Measurements from ENCODE around the gene MORF4L2. TPM values are rescaled to one million over a fixed set of nuclear protein-coding genes. Genes with fewer than 3 reads are reported as not detected.
"Not testable (repeated sequence)": the region's sequence is repeated elsewhere in the genome, so short reads cannot be mapped to it uniquely, and the experiment has no call there.

MORF4L2 gene
- total RNA-seq, 4 donors from 2014 or later, result 299 to 400 (median 353) TPM

- H3K4me1 ChIP-seq, result no peaks in the 10 kb centered on the region
- no peaks in the 10 kb centered on the region for H3K36me3 ChIP-seq
- H3K27ac ChIP-seq (replicated peaks in 1 of 4), result no peak overlapping the region
- TF ChIP-seq POLR2A (IDR thresholded peaks at IDR 0.05; ENCODE audit: low read depth), result no peak
- no peak for TF ChIP-seq EP300 (IDR thresholded peaks at IDR 0.05)
- no peak for TF ChIP-seq POLR2AphosphoS5 (IDR thresholded peaks at IDR 0.05)
- TF ChIP-seq CTCF (IDR thresholded peaks at IDR 0.05), result no peak
- H3K9me3 ChIP-seq, result no peaks in the 10 kb centered on the region
- no peak for DNase-seq (ENCODE audit: extremely low spot score)
- intact Hi-C loops (cut with DNase I), result no loop called here
- no peak overlapping the region for H3K4me3 ChIP-seq
- WGBS, result 61% methylated on average over 5 of the region's 5 CpGs
- peaks cover 0 to 5% (median 0%) of the 10 kb centered on the region in 4 donors for H3K27me3 ChIP-seq
Observed at GRCh38 chrX:103658681-103659433, 27.6 kb downstream of the MORF4L2 start.

- H3K4me1 ChIP-seq; H3K4me3 ChIP-seq; DNase-seq (ENCODE audit: extremely low spot score); H3K27me3 ChIP-seq; H3K9me3 ChIP-seq; H3K27ac ChIP-seq (replicated peaks in 1 of 4); H3K36me3 ChIP-seq; intact Hi-C loops (cut with DNase I): not testable (repeated sequence)
- 86% methylated on average over 2 of the region's 2 CpGs for WGBS
Observed at GRCh38 chrX:103657066-103657465, 29.4 kb downstream of the MORF4L2 start.

- TF ChIP-seq CTCF (IDR thresholded peaks at IDR 0.05) (no peak), POLR2A (IDR thresholded peaks at IDR 0.05; ENCODE audit: low read depth) (no peak), POLR2AphosphoS5 (IDR thresholded peaks at IDR 0.05) (no peak), EP300 (IDR thresholded peaks at IDR 0.05) (no peak)
- Histone ChIP-seq H3K4me1 (no peaks in the 10 kb centered on the region), H3K9me3 (no peaks in the 10 kb centered on the region), H3K36me3 (no peaks in the 10 kb centered on the region), H3K27ac (replicated peaks in 1 of 4) (no peak overlapping the region), H3K4me3 (no peak overlapping the region), H3K27me3 (peaks cover 0 to 5% (median 0%) of the 10 kb centered on the region in 4 donors)
- 30% methylated on average over 3 of the region's 3 CpGs for WGBS
- no peak for DNase-seq (ENCODE audit: extremely low spot score)
- intact Hi-C loops (cut with DNase I), result no loop called here
Observed at GRCh38 chrX:103656617-103657016, 29.9 kb downstream of the MORF4L2 start.

- H3K27ac ChIP-seq (replicated peaks in 1 of 4); H3K4me3 ChIP-seq; intact Hi-C loops (cut with DNase I); H3K4me1 ChIP-seq; H3K27me3 ChIP-seq; H3K9me3 ChIP-seq; DNase-seq (ENCODE audit: extremely low spot score); H3K36me3 ChIP-seq: not testable (repeated sequence)
- WGBS, result 82% methylated on average over 7 of the region's 7 CpGs
Observed at GRCh38 chrX:103655230-103656000, 31.1 kb downstream of the MORF4L2 start.

GRCh38 chrX:103651151-103651773, 35.2 kb downstream of the MORF4L2 start:
- no peak for DNase-seq (ENCODE audit: extremely low spot score)
- WGBS, result 81% methylated on average over 2 of the region's 2 CpGs
- Histone ChIP-seq H3K9me3 (peaks cover 0 to 6% (median 0%) of the 10 kb centered on the region in 4 donors), H3K27me3 (no peaks in the 10 kb centered on the region), H3K4me3 (no peak overlapping the region), H3K27ac (replicated peaks in 1 of 4) (no peak overlapping the region), H3K4me1 (no peaks in the 10 kb centered on the region), H3K36me3 (no peaks in the 10 kb centered on the region)
- TF ChIP-seq POLR2AphosphoS5 (IDR thresholded peaks at IDR 0.05), result no peak
- no peak for TF ChIP-seq POLR2A (IDR thresholded peaks at IDR 0.05; ENCODE audit: low read depth)
- no peak for TF ChIP-seq CTCF (IDR thresholded peaks at IDR 0.05)
- TF ChIP-seq EP300 (IDR thresholded peaks at IDR 0.05), result no peak
- intact Hi-C loops (cut with DNase I), result no loop called here
